Loucy (cell line): ENCODE data around the gene AGPS.
A peak's percentile ranks its signal among the peaks of the same experiment; 100 is the strongest.

ENCODE experiments used
- H2AFZ ChIP-seq: fragments of 200-600 bp; sonication (generic); 2 replicates; pipeline ENCODE4 v1.6.0; 2016; ENCODE audit warnings: antibody characterized with exemption, mild to moderate bottlenecking, low read length, moderate library complexity
- H3F3A ChIP-seq: fragments of 200-600 bp; 2 replicates; pipeline ENCODE4 v1.6.0; 2016; ENCODE audit warnings: antibody characterized with exemption, low read depth, mild to moderate bottlenecking
- H3K27me3 ChIP-seq: fragments of 200-600 bp; sonication (generic); 2 replicates; pipeline ENCODE4 v1.6.1; 2014; ENCODE audit warnings: low read length, mild to moderate bottlenecking; ENCODE audit not compliant: insufficient read depth, poor library complexity, severe bottlenecking
- H3K36me3 ChIP-seq: fragments of 200-600 bp; sonication (generic); 2 replicates; pipeline ENCODE4 v1.6.1; 2016; ENCODE audit warnings: low read length; ENCODE audit not compliant: insufficient read depth
- H3K4me1 ChIP-seq: fragments of 200-600 bp; sonication (generic); 2 replicates; pipeline ENCODE4 v1.5.1; 2014; ENCODE audit warnings: low read length, mild to moderate bottlenecking; ENCODE audit not compliant: insufficient read depth, poor library complexity, severe bottlenecking
- H3K4me2 ChIP-seq: fragments of 200-600 bp; sonication (generic); 2 replicates; pipeline ENCODE4 v1.6.0; 2014; ENCODE audit warnings: antibody characterized with exemption, low read length, low read depth, mild to moderate bottlenecking; ENCODE audit not compliant: poor library complexity, severe bottlenecking
- H3K4me3 ChIP-seq: fragments of 200-600 bp; sonication (generic); 2 replicates; pipeline ENCODE4 v1.5.1; 2014; ENCODE audit warnings: low read length, mild to moderate bottlenecking, mixed read lengths; ENCODE audit not compliant: poor library complexity, severe bottlenecking
- H3K79me2 ChIP-seq: fragments of 200-600 bp; sonication (generic); 2 replicates; pipeline ENCODE4 v1.6.1; 2014; ENCODE audit warnings: low read length; ENCODE audit not compliant: insufficient read depth
- H3K9ac ChIP-seq: fragments of 200-600 bp; sonication (generic); 2 replicates; pipeline ENCODE4 v1.6.0; 2014; ENCODE audit warnings: mild to moderate bottlenecking, low read depth, low read length, moderate library complexity; ENCODE audit not compliant: poor library complexity, severe bottlenecking
- H3K9me2 ChIP-seq: fragments of 200-600 bp; sonication (generic); replicated peaks from 2 replicates; pipeline ENCODE4 v1.6.1; 2016; ENCODE audit warnings: low read depth, low read length, mixed read lengths
- H3K9me3 ChIP-seq: fragments of 200-600 bp; sonication (generic); 2 replicates; pipeline ENCODE4 v1.6.1; 2014; ENCODE audit warnings: mild to moderate bottlenecking, antibody characterized with exemption, low read length, low read depth; ENCODE audit not compliant: insufficient read depth
- H4K20me1 ChIP-seq: fragments of 200-600 bp; sonication (generic); 2 replicates; pipeline ENCODE4 v1.6.0; 2014; ENCODE audit warnings: antibody characterized with exemption, low read length, mild to moderate bottlenecking; ENCODE audit not compliant: insufficient read depth, poor library complexity, severe bottlenecking
- EZH2phosphoT487 ChIP-seq: fragments of 200-600 bp; IDR thresholded peaks from 2 replicates; pipeline ENCODE4 v1.6.1; 2018; ENCODE audit warnings: antibody characterized with exemption, mild to moderate bottlenecking, moderate library complexity, borderline replicate concordance
- TF ChIP-seq, protein P1 (sequence below): fragments of 200-600 bp; sonication (generic); conservative IDR thresholded peaks from 2 replicates; pipeline ENCODE4 v1.5.1; 2014; ENCODE audit warnings: mild to moderate bottlenecking, antibody characterized with exemption, low read length

Gene AGPS

DNA sequence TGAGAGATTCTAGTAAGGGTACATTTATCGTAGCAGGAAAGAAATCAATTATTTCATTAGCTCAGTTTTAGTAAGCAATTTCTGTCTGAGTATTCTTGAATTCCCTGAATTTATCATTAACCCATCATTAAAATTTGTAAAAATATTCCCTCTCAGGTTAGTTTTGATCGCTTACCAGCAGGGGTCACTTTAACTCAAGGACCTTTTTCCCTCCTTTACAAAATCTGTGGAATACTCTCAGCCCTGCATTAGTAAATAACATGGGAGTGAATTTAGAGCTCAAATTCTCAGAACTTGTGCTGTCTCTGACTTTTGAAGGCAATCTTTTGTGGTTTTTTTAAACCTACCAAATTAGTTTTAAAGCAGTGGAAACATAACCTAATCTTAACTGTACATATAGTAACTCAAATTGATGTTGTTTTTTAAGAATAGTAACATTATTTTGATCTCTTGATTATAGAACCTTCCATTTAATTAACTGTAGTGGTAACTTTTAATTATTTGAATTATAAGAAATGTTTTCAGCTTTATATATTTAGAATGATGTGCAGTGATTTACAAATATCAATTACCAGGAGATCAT, 97.2 kb downstream of the AGPS start:
- H3K4me3 ChIP-seq, result no peak overlapping the region
- H4K20me1 ChIP-seq, result no peaks in the 10 kb centered on the region

DNA sequence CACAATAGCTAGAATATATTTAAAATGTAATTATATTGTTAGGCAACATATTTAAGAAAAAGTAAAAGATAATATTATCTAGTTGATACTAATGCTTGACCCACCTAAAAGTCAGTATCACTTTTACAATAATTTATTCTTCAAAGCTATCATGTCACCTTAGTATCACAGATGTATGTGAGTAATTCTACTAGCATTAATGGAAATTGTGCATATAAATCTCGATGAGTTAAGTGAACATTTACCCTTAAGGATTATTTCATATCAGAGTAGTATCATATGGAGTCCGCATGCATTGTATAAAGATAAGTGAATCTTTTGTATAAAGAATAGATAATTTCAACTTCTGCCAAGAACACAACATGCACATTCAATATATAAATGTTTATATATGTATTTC, 103.4 kb downstream of the AGPS start:
- no peaks in the 10 kb centered on the region for H3K27me3 ChIP-seq
- TF ChIP-seq EZH2phosphoT487, result no peak
- TF ChIP-seq, protein P1, sequence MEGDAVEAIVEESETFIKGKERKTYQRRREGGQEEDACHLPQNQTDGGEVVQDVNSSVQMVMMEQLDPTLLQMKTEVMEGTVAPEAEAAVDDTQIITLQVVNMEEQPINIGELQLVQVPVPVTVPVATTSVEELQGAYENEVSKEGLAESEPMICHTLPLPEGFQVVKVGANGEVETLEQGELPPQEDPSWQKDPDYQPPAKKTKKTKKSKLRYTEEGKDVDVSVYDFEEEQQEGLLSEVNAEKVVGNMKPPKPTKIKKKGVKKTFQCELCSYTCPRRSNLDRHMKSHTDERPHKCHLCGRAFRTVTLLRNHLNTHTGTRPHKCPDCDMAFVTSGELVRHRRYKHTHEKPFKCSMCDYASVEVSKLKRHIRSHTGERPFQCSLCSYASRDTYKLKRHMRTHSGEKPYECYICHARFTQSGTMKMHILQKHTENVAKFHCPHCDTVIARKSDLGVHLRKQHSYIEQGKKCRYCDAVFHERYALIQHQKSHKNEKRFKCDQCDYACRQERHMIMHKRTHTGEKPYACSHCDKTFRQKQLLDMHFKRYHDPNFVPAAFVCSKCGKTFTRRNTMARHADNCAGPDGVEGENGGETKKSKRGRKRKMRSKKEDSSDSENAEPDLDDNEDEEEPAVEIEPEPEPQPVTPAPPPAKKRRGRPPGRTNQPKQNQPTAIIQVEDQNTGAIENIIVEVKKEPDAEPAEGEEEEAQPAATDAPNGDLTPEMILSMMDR, result no peak
- no peak overlapping the region for H2AFZ ChIP-seq
- no peak overlapping the region for H3K9ac ChIP-seq
- H3K4me1 ChIP-seq, result no peaks in the 10 kb centered on the region
- no peaks in the 10 kb centered on the region for H3K79me2 ChIP-seq
- H3K36me3 ChIP-seq, result peaks cover 46% of the 10 kb centered on the region
- H3K4me2 ChIP-seq, result no peak overlapping the region
- no peaks in the 10 kb centered on the region for H3K9me3 ChIP-seq
- 0 out of 2 replicates have a peak, but pooled peaks cover 4% of the 10 kb centered on the region for H3F3A ChIP-seq
- no peaks in the 10 kb centered on the region for H4K20me1 ChIP-seq
- no peaks in the 10 kb centered on the region for H3K9me2 ChIP-seq
- no peak overlapping the region for H3K4me3 ChIP-seq

More for the DNA sequence above, 97.2 kb downstream of the AGPS start:
- H2AFZ ChIP-seq, result no peak overlapping the region
- H3K9me2 ChIP-seq, result no peaks in the 10 kb centered on the region
- no peaks in the 10 kb centered on the region for H3K27me3 ChIP-seq
- H3K4me1 ChIP-seq, result no peaks in the 10 kb centered on the region
- TF ChIP-seq EZH2phosphoT487, result no peak
- TF ChIP-seq, protein P1, result peak; percentile 77
- no peaks in the 10 kb centered on the region for H3F3A ChIP-seq
- peaks cover 28% of the 10 kb centered on the region for H3K36me3 ChIP-seq
- no peak overlapping the region for H3K4me2 ChIP-seq
- H3K9me3 ChIP-seq, result no peaks in the 10 kb centered on the region
- no peak overlapping the region for H3K9ac ChIP-seq
- H3K79me2 ChIP-seq, result no peaks in the 10 kb centered on the region

DNA sequence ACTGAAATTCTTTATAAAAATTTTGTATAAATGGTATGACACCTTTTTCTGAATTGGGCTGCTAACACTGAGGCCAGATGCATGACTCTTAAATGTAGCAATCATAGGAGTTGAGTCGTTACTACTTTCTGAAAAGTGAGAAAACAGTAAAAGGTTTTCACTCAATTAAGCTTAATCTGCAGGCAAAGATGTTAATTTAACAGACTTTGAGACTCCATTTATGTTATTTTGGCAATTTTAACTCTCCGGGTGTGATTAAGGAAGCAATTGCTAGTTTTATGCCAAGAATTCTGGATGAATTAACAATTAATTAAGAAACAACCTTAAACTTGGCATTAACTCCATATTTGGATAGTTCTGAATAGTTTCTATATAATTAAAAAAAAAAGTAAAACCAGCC, 104.3 kb downstream of the AGPS start:
- Histone ChIP-seq H3F3A (0 out of 2 replicates have a peak, but pooled peaks cover 4% of the 10 kb centered on the region), H2AFZ (no peak overlapping the region), H3K9ac (no peak overlapping the region), H3K9me3 (no peaks in the 10 kb centered on the region), H3K9me2 (no peaks in the 10 kb centered on the region), H3K4me3 (no peak overlapping the region), H3K27me3 (no peaks in the 10 kb centered on the region), H3K4me2 (no peak overlapping the region), H4K20me1 (no peaks in the 10 kb centered on the region), H3K79me2 (no peaks in the 10 kb centered on the region), H3K36me3 (peaks cover 46% of the 10 kb centered on the region), H3K4me1 (no peaks in the 10 kb centered on the region)
- TF ChIP-seq EZH2phosphoT487, result no peak
- TF ChIP-seq, protein P1, result no peak
